Body of pancreas (tissue), 4 donors: ENCODE data around the gene CCL11. TPM values are rescaled to one million over a fixed set of nuclear protein-coding genes. Genes with fewer than 3 reads are reported as not detected.

Experiments
- ATAC-seq: fragments of 150-250 bp; one replicate; pipeline ENCODE4 v1.9.1; 2016
- DNase-seq, 4 donors: peaks; one replicate each; pipeline ENCODE4 v3.0.0-alpha.2; 2019
- H3K27ac ChIP-seq, 4 donors: fragments of 200-600 bp; sonication (generic); 1 replicate in 3 of 4; 2 replicates in 1 of 4; pipeline versions ENCODE4 v1.5.1 to v1.6.1; 2016 to 2019; ENCODE audit warnings: mild to moderate bottlenecking in 1 of 4, mixed read lengths in 1 of 4, moderate library complexity in 1 of 4
- H3K27me3 ChIP-seq, 2 donors: fragments of 200-600 bp; sonication (generic); one replicate each; pipeline ENCODE4 v1.6.0; 2016; ENCODE audit warnings: mild to moderate bottlenecking in 1 of 2
- H3K36me3 ChIP-seq, 2 donors: fragments of 200-600 bp; sonication (generic); replicated peaks in 1 of 2; 2 replicates each; pipeline ENCODE4 v1.5.1; 2016; ENCODE audit warnings: low read depth in 2 of 2; ENCODE audit not compliant: insufficient read depth in 1 of 2
- H3K4me1 ChIP-seq: fragments of 200-600 bp; sonication (generic); one replicate; pipeline ENCODE4 v1.6.0; 2016
- H3K4me3 ChIP-seq, 2 donors: fragments of 200-600 bp; sonication (generic); 1 replicate in 1 of 2; 2 replicates in 1 of 2; pipeline ENCODE4 v1.5.1; 2016 to 2019
- H3K9me3 ChIP-seq, 3 donors: fragments of 200-600 bp; sonication (generic); 1 replicate in 2 of 3; 2 replicates in 1 of 3; pipeline ENCODE4 v1.5.1; 2016
- POLR2A ChIP-seq, 3 donors: fragments of 450-650 bp; IDR thresholded peaks; one replicate each; pipeline ENCODE4 v1.6.1; 2016; ENCODE audit warnings: antibody characterized with exemption in 3 of 3, mild to moderate bottlenecking in 2 of 3
- WGBS, 2 donors: methylation state at CpG; one replicate each; pipeline ENCODE4 v1.1.5; 2017; 5-methylcytosine and 5-hydroxymethylcytosine counted together
- intact Hi-C: fragments of 100-400 bp; cut with DNase I; formaldehyde crosslinking; loops from one replicate; pipeline ENCODE4 v1.15.1; 2023
- total RNA-seq, 2 donors: library from RNA; depleted of rRNA; stranded (reverse); fragments of >200 nt; gene quantifications; one replicate each; pipeline ENCODE4 v1.1.0, GENCODE V29; 2016
- TF ChIP-seq, protein P1 (sequence below), 7 experiments: fragments of 450-650 bp in 4 of 7; fragments of 200-600 bp in 3 of 7; sonication (generic) in 3 of 7; IDR thresholded peaks; one replicate each; pipeline ENCODE4 v1.5.1; 2016 to 2019; ENCODE audit warnings: antibody characterized with exemption in 7 of 7

The CCL11 gene
- total RNA-seq, 2 donors from 2014 or later, result not detected

DNA sequence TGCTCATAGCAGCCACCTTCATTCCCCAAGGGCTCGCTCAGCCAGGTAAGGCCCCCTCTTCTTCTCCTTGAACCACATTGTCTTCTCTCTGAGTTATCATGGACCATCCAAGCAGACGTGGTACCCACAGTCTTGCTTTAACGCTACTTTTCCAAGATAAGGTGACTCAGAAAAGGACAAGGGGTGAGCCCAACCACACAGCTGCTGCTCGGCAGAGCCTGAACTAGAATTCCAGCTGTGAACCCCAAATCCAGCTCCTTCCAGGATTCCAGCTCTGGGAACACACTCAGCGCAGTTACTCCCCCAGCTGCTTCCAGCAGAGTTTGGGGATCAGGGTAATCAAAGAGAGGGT, 30.2 kb upstream of the CCL11 start:
- WGBS, 2 donors, result 28 to 42% methylated on average over 5 of the region's 5 CpGs
- DNase-seq (no peak), ATAC-seq (no peak)
- Histone ChIP-seq H3K36me3 (no peaks in the 10 kb centered on the region), H3K4me3 (no peak overlapping the region), H3K27me3 (no peaks in the 10 kb centered on the region), H3K4me1 (peaks cover 52% of the 10 kb centered on the region), H3K27ac (peak overlapping the region; percentile 22 to 86 (median 82)), H3K9me3 (no peaks in the 10 kb centered on the region)
- peak in 2 of 3 donors; percentile 8 to 27 for TF ChIP-seq POLR2A (IDR thresholded peaks at IDR 0.05)
- TF ChIP-seq, protein P1, sequence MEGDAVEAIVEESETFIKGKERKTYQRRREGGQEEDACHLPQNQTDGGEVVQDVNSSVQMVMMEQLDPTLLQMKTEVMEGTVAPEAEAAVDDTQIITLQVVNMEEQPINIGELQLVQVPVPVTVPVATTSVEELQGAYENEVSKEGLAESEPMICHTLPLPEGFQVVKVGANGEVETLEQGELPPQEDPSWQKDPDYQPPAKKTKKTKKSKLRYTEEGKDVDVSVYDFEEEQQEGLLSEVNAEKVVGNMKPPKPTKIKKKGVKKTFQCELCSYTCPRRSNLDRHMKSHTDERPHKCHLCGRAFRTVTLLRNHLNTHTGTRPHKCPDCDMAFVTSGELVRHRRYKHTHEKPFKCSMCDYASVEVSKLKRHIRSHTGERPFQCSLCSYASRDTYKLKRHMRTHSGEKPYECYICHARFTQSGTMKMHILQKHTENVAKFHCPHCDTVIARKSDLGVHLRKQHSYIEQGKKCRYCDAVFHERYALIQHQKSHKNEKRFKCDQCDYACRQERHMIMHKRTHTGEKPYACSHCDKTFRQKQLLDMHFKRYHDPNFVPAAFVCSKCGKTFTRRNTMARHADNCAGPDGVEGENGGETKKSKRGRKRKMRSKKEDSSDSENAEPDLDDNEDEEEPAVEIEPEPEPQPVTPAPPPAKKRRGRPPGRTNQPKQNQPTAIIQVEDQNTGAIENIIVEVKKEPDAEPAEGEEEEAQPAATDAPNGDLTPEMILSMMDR (IDR thresholded peaks at IDR 0.05), result no peak
- intact Hi-C loops, result no loop called here

DNA sequence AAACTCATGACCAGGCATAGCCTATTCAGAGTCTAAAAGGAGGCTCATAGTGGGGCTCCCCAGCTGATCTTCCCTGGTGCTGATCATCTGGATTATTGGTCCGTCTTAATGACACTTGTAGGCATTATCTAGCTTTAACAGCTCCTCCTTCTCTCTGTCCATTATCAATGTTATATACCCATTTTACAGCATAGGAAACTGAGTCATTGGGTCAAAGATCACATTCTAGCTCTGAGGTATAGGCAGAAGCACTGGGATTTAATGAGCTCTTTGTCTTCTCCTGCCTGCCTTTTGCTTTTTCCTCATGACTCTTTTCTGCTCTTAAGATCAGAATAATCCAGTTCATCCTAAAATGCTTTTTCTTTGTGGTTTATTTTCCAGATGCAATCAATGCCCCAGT, 29.7 kb upstream of the CCL11 start:
- 32 to 44% methylated on average over 1 of the region's 1 CpG for WGBS, 2 donors
- H3K4me1 ChIP-seq, result peaks cover 47% of the 10 kb centered on the region
- ATAC-seq (no peak), DNase-seq (no peak)
- H3K36me3 ChIP-seq, result no peaks in the 10 kb centered on the region
- intact Hi-C loops, result no loop called here
- no peak for TF ChIP-seq POLR2A (IDR thresholded peaks at IDR 0.05)
- TF ChIP-seq, protein P1 (IDR thresholded peaks at IDR 0.05), result no peak
- H3K27me3 ChIP-seq, result no peaks in the 10 kb centered on the region
- no peaks in the 10 kb centered on the region for H3K9me3 ChIP-seq
- H3K4me3 ChIP-seq, result no peak overlapping the region
- peak overlapping the region in 3 of 4 donors; percentile 81 to 86 (median 83) for H3K27ac ChIP-seq

DNA sequence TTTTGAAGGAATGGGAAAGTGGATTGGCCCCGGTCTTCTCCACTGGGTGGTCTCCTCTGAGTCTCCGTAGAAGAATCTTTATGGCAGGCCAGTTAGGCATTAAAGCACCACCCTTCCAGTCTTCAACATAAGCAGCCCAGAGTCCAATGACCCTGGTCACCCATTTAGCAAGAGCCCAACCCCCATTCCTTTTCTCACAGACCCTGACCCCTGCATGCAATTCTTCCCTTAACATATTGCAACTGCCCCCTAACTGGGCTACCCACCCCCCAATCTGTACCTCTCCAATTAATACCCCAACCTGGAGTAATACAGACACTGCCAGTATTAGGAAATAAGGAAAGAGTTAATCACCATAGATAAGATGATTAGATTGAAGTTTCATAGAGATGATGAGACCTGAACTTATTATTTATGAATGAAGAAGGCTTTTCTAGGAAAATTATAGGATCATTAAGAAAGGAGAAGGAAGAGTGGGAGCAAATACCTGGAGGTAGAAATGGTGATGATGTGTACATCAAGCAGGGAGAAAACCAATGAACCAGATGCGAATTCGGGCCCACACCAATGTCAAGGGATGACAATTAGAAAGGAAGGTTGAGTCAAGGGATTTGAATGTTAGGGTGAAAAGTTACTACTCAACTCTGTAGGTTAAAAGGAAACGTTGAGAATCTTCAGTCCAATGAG, 28.1 kb upstream of the CCL11 start:
- peak in 2 of 3 donors; percentile 20 to 35 for TF ChIP-seq POLR2A (IDR thresholded peaks at IDR 0.05)
- TF ChIP-seq, protein P1 (IDR thresholded peaks at IDR 0.05), result no peak
- 59 to 63% methylated on average over 5 of the region's 5 CpGs for WGBS, 2 donors
- H3K4me1 ChIP-seq, result peaks cover 32% of the 10 kb centered on the region
- H3K4me3 ChIP-seq, result no peak overlapping the region
- no peaks in the 10 kb centered on the region for H3K27me3 ChIP-seq
- DNase-seq, result no peak
- H3K9me3 ChIP-seq, result no peaks in the 10 kb centered on the region
- ATAC-seq, result no peak
- H3K36me3 ChIP-seq, result no peaks in the 10 kb centered on the region
- intact Hi-C loops, result no loop called here
- H3K27ac ChIP-seq, result peak overlapping the region in 1 of 4 donors; percentile 83

DNA sequence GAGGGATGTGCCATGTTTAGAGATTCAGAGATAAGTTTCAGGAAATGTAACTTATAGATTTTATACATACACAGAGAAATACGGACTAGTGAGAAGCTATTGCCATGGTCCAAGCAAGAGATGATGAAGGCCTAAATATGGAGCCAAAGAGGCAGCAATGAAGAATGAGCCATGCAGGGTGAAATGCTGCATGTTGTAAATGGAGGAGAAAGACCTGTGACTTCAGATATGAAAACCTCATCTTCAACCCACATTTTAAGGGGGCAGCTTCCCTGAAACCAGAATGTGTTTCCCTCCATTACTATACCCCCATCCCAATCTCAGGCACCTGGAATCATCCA, 27.6 kb upstream of the CCL11 start:
- ATAC-seq (no peak), DNase-seq (no peak)
- Histone ChIP-seq H3K27me3 (no peaks in the 10 kb centered on the region), H3K36me3 (no peaks in the 10 kb centered on the region), H3K4me1 (peaks cover 27% of the 10 kb centered on the region), H3K27ac (peak overlapping the region in 1 of 4 donors; percentile 83), H3K4me3 (no peak overlapping the region), H3K9me3 (no peaks in the 10 kb centered on the region)
- intact Hi-C loops, result no loop called here
- TF ChIP-seq, protein P1 (IDR thresholded peaks at IDR 0.05), result no peak
- TF ChIP-seq POLR2A (IDR thresholded peaks at IDR 0.05), result no peak
- 29 to 63% methylated on average over 1 of the region's 1 CpG for WGBS, 2 donors

DNA sequence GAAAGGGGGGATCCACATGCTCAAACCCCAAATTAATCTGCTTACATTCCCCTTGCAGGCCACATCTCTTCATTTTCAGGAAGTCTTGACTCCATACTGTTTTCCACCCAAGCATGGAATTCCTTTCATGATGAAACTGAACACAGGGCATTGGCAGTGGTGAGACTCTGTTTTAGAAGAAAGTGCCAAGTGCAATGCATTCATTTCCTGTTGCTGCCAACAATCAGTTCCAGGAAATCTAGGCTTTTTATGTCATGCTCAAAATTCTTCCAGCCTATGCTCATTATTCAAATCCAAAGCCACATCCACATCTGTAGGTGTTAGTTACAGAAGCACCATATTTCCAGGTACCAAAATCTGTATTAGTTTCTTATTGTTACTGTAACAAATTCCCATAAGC, 26.4 kb upstream of the CCL11 start:
- no peak for DNase-seq
- H3K4me3 ChIP-seq, result no peak overlapping the region
- H3K27ac ChIP-seq, result peak overlapping the region in 2 of 4 donors; percentile 14 to 83
- TF ChIP-seq, protein P1 (IDR thresholded peaks at IDR 0.05), result no peak
- TF ChIP-seq POLR2A (IDR thresholded peaks at IDR 0.05), result no peak
- peaks cover 15% of the 10 kb centered on the region for H3K4me1 ChIP-seq
- no peaks in the 10 kb centered on the region for H3K27me3 ChIP-seq
- no peak for ATAC-seq
- no peaks in the 10 kb centered on the region for H3K9me3 ChIP-seq
- H3K36me3 ChIP-seq, result no peaks in the 10 kb centered on the region
- intact Hi-C loops, result no loop called here
